NCI-H146 treated with DMSO at 0.1 percent for 48 hours (cell line): ENCODE results near the gene TMEM232.
"Not testable (repeated sequence)": the region's sequence is repeated elsewhere in the genome, so short reads cannot be mapped to it uniquely, and the experiment has no call there.

ENCODE experiments used
- DNase-seq: peaks from one replicate; lab custom pipeline; 2025; ENCODE audit not compliant: unreplicated experiment; lab: John Stamatoyannopoulos, UW

Gene TMEM232

DNA sequence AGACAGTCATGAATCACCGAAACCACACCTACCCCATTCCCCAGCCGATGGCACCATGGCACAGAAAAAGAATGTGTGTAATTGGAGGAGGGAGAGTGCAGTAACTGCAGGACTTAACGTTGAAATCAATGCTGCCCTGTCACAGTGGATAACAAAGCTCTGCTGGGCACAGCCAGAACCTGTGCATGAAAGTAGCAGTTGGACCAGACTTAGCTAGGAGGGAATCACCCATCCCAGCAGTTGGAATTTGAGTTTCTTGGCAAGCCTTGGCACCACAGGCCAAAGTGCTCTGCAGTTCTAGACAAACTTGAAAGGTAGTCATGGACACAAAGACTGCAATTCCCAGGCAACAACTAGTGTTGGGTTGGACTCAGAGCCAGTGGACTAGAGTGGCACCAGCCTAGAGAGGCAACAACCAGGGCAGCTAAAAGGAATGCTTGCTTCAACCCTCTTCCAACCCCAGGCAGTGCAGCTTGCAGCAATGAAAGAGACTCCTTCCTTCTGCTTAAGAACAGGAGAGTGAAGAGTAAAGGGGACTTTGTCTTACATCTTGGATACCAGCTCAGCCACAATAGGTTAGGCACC lies 19.1 kb downstream of the TMEM232 start:
- no peak for DNase-seq

DNA sequence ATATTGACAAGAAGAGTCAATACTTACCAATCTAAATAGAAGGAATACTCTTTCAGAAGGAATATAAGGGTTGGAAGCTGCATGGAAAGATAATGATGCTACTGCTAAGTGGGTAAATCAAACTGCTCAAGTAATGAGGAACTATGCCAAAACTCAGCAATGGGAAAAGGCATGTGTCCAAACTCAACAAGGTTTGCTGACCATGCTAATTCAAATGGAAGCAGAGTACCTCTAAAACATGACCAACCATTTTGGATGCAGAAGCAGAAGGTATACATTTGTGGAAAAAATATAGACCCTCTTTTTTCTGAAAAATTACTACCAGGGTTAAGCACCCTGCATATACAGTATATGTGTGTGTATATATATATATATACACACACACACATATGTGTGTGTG lies 21.1 kb downstream of the TMEM232 start:
- no peak for DNase-seq

DNA sequence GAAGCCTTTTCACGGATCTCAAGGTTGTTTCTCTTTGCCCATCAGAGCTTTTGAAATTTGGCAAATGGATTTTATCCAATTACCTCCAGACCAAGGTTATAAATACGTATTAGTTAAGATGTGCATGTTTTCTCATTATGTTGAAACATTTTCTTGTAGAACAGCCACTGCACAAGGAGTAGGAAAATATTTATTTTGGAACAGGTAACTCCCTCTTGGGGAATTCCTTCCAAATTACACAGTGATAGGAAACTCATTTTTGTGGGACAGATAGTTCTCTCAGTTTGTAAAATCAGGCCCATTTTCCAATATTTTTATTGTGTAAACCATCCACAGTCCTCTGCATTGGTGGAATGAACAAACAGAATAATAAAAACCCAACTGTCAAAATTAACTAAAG lies 23.0 kb downstream of the TMEM232 start:
- DNase-seq = no peak

DNA sequence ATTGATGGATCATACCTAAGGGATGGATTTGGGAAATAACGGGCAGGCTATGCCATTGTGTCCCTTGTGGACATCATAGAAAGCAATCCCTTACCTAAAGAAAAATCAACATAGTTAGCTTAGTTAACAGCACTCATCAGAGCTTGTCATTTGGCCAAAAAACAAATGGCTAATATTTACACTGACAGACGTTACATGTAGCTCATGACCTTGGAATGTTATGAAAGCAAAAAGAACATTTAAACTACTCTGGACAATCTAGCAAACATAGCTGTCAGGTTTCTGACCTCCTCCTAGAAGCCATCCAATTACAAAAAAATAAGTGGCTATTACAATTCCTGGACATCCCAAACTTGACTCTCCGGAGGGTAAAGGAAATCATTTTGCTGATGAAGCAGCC lies 23.8 kb downstream of the TMEM232 start:
- DNase-seq = no peak

DNA sequence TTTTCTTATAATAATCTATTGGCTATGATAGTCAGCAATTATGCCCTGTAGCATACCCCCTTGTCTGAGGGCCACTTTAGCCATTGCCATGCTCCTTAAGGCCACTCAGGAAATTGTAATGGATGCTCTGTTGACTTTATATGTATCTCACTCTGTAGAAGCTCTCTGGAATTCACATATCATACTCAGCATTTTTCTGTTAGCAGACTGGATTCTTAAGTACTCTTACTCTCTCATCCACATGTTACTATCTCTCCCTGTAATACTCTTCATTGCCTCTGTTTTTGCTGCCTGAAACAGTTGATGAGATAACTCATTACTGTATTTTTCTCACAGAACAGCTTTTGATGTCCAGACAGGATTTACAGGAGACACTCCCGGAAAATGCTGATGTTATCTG lies 24.2 kb downstream of the TMEM232 start:
- no peak for DNase-seq

DNA sequence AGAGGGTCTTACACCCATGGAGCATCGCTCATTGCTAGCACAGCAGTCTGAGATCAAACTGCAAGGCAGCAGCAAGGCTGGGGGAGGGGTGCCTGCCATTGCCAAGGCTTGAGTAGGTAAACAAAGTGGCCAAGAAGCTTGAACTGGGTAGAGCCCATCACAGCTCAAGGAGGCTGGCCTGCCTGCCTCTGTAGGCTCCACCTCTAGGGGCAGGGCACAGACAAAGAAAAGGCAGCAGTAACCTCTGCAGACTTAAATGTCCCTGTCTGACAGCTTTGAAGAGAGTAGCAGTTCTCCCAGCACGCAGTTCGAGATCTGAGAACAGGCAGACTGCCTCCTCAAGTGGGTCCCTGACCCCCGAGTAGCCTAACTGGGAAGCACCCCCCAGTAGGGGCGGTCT lies 33.8 kb downstream of the TMEM232 start:
- not testable (repeated sequence) for DNase-seq

DNA sequence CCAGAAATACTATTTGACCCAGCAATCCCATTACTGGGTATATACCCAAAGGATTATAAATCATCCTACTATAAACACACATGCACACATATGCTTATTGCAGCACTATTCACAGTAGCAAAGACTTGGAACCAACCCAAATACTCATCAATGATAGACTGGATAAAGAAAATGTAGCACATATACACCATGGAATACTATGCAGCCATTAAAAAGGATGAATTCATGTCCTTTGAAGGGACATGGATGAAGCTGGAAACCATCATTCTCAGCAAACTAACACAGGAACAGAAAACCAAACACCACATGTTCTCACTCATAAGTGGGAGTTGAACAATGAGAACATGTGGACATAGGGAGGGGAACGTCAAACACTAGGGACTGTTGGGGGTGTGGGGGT lies 35.9 kb downstream of the TMEM232 start:
- DNase-seq = not testable (repeated sequence)

DNA sequence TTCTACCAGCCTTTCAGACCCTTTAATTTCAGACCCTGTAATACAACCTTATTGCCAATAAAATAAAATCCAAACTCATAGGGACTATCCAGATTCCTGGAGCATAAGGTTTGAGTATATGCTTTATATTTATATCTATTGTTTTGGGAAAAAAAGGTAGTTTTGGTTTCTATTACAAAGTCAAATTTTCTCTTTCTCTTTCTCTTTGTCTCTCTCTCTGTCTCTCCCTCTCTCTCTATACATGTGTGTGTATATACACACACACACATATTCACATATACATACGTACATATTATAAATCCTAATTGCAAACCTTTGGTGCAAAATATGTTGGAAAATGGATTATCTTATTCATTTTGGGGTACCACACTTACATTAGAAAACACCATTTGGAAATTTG lies 39.0 kb downstream of the TMEM232 start:
- DNase-seq = no peak

DNA sequence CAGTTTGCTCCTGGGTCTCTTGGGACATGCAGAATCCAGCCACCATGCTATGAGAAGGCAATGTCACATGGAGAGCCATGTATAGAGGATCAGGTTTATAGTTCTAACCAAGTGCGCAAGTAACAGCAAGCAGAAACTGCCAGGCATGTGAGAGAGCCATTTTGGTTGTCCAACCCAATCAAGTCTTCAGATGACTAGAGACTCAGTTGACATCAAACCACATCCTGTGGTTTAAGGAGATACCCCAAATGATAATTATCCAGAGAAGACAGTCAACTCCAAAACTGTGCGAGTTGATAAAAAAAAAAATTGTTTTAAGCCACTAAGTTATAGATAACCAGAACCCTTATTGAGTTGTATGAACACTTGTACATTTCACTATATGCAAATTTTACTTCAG lies 40.2 kb downstream of the TMEM232 start:
- no peak for DNase-seq

DNA sequence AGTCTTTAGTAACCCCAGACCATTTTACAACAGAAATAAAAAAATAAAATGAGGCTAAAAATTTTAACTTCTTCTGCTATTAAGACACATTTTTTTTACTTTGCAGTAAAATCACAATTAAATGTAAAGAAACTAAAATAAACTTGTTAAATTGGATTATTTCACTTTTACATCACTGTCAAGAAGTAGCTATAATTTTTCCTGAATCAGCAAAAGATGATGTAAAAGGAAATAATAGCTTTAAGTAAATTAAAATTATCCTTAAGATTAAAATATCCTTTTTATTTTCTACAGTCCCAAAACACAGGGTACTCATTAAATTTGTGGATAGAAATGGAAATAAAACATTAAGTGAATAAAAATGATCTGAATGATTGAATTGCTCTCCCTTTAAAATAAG lies 44.5 kb downstream of the TMEM232 start:
- no peak for DNase-seq

DNA sequence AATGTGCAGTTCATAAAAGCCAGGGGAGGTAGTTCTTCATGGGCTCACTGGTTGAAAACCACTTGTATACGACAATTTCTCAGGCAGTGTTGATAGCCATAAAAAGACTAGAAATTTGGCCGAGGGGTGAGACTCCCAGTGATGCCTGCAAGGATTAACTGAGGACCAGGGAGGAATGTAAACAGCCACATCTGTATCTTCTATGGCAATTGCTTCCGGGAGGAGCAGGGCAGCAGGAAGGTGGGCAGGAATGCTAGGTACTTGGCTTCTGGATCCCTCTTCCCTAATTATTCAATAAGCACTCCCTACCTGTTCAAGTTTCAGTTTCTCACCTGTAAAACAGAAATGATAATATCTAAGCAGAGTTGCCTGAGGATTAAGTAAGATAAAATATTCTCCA lies 45.4 kb downstream of the TMEM232 start:
- DNase-seq = no peak

DNA sequence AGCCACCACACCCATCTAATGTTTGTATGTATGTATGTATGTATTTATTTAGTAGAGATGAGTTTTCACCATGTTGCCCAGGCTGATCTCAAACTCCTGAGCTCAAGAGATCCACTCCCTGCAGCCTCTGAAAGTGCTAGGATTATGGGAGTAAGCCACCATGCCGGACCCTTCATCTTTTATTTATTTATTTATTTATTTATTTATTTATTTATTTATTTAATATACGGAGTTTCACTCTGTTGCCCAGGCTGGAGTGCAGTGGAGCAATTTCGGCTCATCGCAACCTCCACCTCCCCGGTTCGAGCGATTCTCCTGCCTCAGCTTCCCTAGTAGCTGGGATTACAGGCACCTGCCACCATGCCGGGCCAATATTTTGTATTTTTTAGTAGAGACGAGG lies 49.9 kb downstream of the TMEM232 start:
- not testable (repeated sequence) for DNase-seq

DNA sequence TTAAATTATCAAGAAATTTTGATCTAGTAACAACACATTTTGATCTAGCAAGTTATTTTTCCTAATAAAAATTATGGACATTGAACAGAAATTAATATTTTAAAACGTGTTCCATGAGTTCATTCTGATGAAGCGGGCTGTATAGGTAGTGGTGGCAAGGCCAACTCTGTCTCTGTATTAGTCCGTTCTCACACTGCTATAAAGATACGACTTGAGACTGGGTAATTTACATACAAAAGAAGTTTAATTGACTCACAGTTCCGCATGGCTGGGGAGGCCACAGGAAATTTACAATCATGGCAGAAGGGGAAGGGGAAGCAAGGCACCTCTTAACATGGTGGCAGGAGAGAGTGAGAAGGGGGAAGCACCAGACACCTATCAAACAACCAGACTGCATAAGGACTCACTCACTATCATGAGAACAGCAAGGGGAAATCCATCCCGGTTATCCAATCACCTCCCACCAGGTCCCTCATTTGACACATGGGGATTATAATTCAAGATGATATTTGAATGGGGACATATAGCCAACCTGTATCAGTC lies 61.2 kb downstream of the TMEM232 start:
- no peak for DNase-seq

DNA sequence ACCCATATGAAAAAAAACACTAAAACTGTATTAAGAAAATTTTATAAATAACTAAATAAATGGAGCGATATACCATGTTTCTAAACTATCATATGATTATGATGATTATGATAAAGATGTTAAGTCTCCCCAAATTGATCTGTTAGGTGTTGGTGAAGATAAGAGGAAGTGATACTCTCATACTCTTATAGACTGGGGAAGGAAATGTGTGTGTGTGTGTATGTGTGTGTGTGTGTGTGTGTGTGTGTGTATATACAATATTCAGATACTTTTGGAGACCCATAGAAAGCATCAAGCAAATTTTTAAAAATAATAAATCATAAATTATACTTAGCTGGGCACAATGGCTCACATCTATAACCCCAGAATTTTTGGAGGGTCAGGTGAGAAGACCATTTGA lies 62.9 kb downstream of the TMEM232 start:
- DNase-seq = no peak

DNA sequence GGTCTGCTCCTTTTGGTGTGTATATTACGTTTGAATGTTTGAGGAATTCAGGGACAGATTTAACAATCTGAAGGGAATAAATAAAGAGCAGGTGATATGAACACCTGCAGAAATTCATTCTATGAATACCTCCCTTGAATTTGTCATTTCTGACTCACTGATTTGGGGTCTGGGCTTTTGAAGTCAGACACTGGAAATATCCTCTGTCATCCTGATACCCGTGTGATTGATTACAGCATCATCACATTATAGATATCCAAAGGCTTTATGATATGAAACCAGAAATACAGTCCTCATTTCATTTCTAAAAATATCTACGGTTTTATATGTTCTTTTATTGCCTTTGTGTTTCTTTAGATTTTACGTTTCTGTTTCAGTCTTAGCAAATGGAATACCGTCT lies 68.5 kb downstream of the TMEM232 start:
- no peak for DNase-seq

DNA sequence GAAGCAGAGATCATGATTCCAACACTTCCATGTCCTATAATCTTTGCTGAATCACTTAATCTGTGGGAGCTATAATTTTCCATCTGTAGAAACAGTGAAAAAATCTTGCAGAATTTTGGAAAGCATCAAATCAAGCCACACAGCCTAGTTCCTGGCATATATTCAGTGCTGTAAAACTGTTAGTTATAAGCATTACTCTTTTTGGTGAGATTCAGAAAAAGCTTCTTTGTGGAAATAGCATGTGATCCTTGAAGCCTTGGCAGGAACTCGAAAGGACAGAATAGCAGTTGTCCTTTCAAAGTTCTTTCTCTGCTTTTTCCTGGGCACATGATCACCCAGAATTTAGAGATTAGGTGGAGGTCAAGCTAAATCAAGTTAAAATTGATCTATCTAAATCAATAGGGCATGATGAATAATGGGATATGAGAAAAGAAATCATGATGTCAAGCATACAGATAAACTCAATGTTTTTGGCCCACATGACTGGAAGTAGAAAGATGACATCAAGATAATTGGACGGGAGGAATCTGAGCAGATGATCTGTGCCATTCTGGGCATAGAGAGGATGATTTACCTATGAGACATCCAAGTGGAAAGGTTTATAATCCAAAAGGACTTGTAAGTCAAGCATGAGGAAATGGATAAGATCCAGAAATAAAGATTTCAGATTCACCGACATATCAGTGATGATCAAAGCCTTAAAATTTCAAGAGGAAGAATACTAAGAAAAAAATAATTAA lies 73.1 kb downstream of the TMEM232 start:
- DNase-seq = no peak

DNA sequence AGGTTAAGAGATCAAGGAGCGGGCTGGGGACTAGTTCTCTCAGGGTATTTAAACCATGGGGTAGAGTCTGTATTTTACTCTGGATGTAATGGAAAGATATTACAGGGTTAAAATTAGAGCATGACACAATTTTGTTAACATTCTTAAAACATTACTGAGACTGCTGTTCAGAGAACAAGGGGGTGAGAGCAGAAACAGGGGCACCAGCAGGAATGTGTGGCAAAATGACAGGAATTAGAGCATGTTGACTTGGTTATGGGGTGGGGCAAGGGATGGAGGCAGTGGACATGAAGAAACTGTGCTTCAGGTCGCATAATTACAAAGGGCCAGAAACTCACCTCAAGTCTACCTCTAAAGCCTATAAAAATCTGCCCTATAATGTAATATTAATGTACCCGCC lies 75.0 kb downstream of the TMEM232 start:
- no peak for DNase-seq

DNA sequence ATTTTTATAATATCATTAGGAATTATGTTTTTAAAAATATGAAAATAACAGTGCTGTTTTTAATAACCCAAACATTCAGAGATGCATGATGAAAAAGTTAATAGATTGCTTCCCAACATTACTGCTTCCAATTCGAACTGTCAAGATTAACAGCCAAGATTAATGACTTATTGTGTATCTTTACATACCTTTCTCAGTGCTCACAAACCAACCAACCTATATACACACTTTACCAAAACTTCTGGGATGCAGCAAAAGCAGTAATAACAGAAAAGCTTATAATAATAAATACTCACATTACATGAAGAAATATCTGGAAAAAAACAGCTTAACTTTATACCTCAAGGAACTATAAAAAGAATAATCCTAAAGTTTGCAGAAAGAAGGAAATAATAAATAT lies 82.1 kb downstream of the TMEM232 start:
- DNase-seq = no peak

DNA sequence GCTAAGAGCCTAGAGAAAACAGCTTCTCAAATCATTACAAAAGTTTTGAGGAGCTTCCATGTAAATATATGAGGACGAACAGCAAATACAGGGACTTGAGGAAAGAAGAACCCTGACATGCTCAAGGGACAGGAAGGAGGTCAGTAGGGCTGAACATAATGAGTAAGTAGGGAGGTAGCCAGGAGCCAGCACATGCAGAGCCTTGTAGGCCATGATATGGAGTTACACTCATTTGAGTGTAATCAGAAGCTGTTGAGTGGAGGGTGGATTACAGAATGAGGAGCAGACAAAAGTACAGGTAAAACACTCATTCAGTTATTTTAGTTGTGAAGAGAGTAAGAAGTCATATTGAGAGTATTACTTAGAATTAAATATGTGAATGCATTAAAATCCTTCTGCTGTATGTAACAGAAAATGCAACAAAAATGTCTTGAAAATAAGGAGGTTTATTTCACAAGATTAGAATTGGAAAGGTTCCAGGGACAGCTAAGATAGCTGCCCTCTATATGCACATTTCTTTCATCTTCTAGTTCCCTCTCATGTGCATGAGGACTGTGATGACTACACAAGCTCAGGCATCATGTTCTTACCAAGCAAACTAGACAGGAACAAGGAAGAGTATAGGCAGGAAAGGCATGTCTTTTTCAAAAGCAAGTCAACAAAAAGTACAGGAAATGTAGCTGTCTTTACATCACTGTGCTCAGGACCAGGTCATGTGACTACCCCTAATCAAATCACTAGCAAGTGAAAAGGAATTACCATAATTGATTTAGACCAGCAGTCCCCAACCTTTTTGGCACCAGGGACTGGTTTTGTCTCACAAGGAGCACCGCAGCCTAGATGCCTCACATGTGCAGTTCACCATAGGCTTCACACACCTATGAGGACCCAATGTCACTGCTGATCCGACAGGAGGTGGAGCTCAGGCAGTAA lies 87.2 kb downstream of the TMEM232 start:
- DNase-seq = no peak

DNA sequence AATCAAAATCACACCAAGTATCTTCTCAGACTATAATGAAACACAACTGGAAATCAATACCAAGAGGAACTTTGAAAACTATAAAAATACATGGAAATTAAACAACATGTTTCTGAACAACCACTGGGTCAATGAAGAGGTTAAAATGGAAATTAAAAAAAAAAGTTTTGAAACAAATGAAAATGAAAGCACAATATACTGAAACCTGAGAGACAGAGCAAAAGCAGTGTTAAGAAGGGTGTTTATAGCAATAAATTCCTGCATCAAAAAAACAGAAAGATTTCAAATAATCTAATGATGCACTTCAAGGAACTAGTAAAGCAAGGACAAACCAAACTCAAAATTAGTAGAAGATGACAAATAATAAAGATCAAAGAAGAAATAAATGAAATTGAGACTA lies 92.0 kb downstream of the TMEM232 start:
- DNase-seq = no peak

DNA sequence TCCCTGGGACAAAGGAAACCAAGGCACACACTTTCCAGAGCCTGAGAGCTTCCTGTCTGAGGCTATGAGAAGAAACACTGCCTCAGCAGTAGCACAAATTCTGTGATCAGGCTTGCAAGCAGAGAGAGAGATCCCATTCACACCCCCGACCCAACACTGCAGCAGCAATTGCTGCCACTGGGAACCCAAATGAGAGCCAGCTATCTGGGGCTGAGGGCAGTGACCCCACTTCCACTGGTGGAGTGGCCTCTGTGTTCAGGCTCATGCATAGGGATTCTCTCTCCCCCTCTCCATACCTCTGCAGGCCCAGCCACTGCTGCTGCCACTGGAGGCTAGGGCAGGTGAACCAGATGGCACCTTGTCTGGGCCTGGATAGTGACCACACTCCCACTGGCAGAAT lies 95.2 kb downstream of the TMEM232 start:
- DNase-seq = no peak

DNA sequence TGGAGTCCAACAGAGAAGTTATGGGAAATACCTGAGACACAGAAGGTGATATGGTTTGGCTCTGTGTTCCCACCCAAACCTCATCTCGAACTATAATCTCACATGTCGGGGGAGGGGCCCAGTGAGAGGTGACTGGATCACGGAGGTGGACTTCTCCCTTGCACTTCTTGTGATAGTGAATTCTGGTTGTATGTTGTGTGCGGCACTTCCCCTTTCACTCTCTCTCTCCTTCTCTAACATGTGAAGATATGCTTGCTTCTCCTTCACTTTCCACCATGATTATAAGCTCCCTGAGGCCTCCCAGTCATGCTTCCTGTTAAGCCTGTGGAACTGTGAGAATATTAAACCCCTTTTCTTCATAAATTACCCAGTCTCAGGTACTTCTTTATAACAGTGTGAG lies 96.1 kb downstream of the TMEM232 start:
- DNase-seq = no peak
